CD4-positive, CD25-positive, alpha-beta regulatory T cell (primary cell): ENCODE results near the gene SLCO3A1. TPM values are rescaled to one million over a fixed set of nuclear protein-coding genes. Genes with fewer than 3 reads are reported as not detected.

Source experiments
- ATAC-seq, 2 donors: fragments of 150-1000 bp; cut with Tn5 transposase; one replicate each; pipeline ENCODE4 v1.10.0; 2021; ENCODE audit warnings: low read depth in 2 of 2, moderate number of reproducible peaks in 2 of 2, moderate library complexity in 1 of 2
- DNase-seq, 3 donors: peaks; one replicate each; pipeline versions ENCODE4 v3.0.0 to v3.0.0-alpha.2; 2012 to 2022; ENCODE audit warnings: mixed read lengths in 1 of 3
- H3K27ac ChIP-seq: one replicate; pipeline ENCODE4 v1.7.0; 2013; ENCODE audit warnings: mild to moderate bottlenecking, low read length; ENCODE audit not compliant: insufficient read depth, poor library complexity, severe bottlenecking
- H3K27me3 ChIP-seq: one replicate; pipeline ENCODE4 v1.7.0; 2013; ENCODE audit warnings: low read length; ENCODE audit not compliant: control insufficient read depth, insufficient read depth
- H3K36me3 ChIP-seq: one replicate; pipeline ENCODE4 v1.7.0; 2013; ENCODE audit warnings: mild to moderate bottlenecking, low read length, moderate library complexity; ENCODE audit not compliant: control insufficient read depth, insufficient read depth
- H3K4me1 ChIP-seq: 2 replicates; pipeline ENCODE4 v1.7.0; 2013; ENCODE audit warnings: mild to moderate bottlenecking, low read length; ENCODE audit not compliant: insufficient read depth, control insufficient read depth, poor library complexity, severe bottlenecking
- H3K4me3 ChIP-seq: one replicate; pipeline ENCODE4 v1.7.0; 2013; ENCODE audit warnings: low read depth, mild to moderate bottlenecking, low read length, moderate library complexity
- H3K9me3 ChIP-seq, 2 experiments: 1 replicate in 1 of 2; 2 replicates in 1 of 2; pipeline ENCODE4 v1.7.0; 2013; ENCODE audit warnings: low read length in 2 of 2, mild to moderate bottlenecking in 1 of 2, moderate library complexity in 1 of 2; ENCODE audit not compliant: control insufficient read depth in 2 of 2
- H3K27ac Mint-ChIP-seq, 3 donors: one replicate each; pipeline ENCODE4 v1.8.0; 2020 to 2022; ENCODE audit warnings: mild to moderate bottlenecking in 3 of 3, mixed read lengths in 3 of 3, moderate library complexity in 2 of 3
- H3K27me3 Mint-ChIP-seq: one replicate; pipeline ENCODE4 v1.8.0; 2022; ENCODE audit warnings: mild to moderate bottlenecking, mixed read lengths
- H3K36me3 Mint-ChIP-seq: one replicate; pipeline ENCODE4 v1.8.0; 2020; ENCODE audit warnings: mixed read lengths
- H3K4me1 Mint-ChIP-seq, 4 donors: one replicate each; pipeline ENCODE4 v1.8.0; 2020 to 2022; ENCODE audit warnings: mixed read lengths in 4 of 4, mild to moderate bottlenecking in 1 of 4
- H3K4me3 Mint-ChIP-seq, 4 donors: one replicate each; pipeline ENCODE4 v1.8.0; 2020 to 2022; ENCODE audit warnings: mild to moderate bottlenecking in 4 of 4, mixed read lengths in 4 of 4, moderate library complexity in 3 of 4
- H3K9me3 Mint-ChIP-seq, 7 donors: one replicate each; pipeline ENCODE4 v1.8.0; 2020 to 2022; ENCODE audit warnings: mixed read lengths in 7 of 7, mild to moderate bottlenecking in 3 of 7, moderate library complexity in 2 of 7
- polyA plus RNA-seq, 4 donors: library from polyadenylated mRNA; unstranded; fragments of 300-500 nt; fragmentation: Illumina TruSeq; gene quantifications; one replicate each; pipeline ENCODE4 v1.2.3, GENCODE V29; 2021
- total RNA-seq: library from RNA; stranded (reverse); gene quantifications from one replicate; pipeline ENCODE4 v1.2.3, GENCODE V29; 2022

The SLCO3A1 gene
- total and polyA plus RNA-seq, 5 donors from 2014 or later: 20.1 to 63.7 (median 38.1) TPM

GRCh38 chr15:92075764-92076163 is 222.3 kb downstream of the SLCO3A1 start:
- no peaks in the 10 kb centered on the region for H3K36me3 Mint-ChIP-seq
- DNase-seq (peak in 1 of 3 donors; percentile 20), ATAC-seq (no peak)
- H3K9me3 Mint-ChIP-seq: no peaks in the 10 kb centered on the region
- no peaks in the 10 kb centered on the region for H3K9me3 ChIP-seq
- no peaks in the 10 kb centered on the region for H3K27me3 Mint-ChIP-seq
- peak overlapping the region in 2 of 4 donors; percentile 31 to 38 for H3K4me3 Mint-ChIP-seq
- no peaks in the 10 kb centered on the region for H3K36me3 ChIP-seq
- no peak overlapping the region for H3K27ac ChIP-seq
- no peaks in the 10 kb centered on the region for H3K27me3 ChIP-seq
- H3K4me3 ChIP-seq: no peak overlapping the region
- H3K4me1 ChIP-seq: peaks cover 17% of the 10 kb centered on the region
- H3K27ac Mint-ChIP-seq: peak overlapping the region in 2 of 3 donors; percentile 70 to 72
- H3K4me1 Mint-ChIP-seq: peaks cover 3 to 53% (median 17%) of the 10 kb centered on the region in 4 donors

GRCh38 chr15:92076541-92076940 is 223.0 kb downstream of the SLCO3A1 start:
- H3K4me1 ChIP-seq: peaks cover 17% of the 10 kb centered on the region
- H3K4me3 Mint-ChIP-seq: no peak overlapping the region
- no peaks in the 10 kb centered on the region for H3K27me3 ChIP-seq
- H3K27ac ChIP-seq: no peak overlapping the region
- no peaks in the 10 kb centered on the region for H3K9me3 ChIP-seq
- H3K27me3 Mint-ChIP-seq: no peaks in the 10 kb centered on the region
- ATAC-seq (no peak), DNase-seq (no peak)
- H3K4me3 ChIP-seq: no peak overlapping the region
- no peak overlapping the region for H3K27ac Mint-ChIP-seq
- H3K4me1 Mint-ChIP-seq: peaks cover 0 to 49% (median 15%) of the 10 kb centered on the region in 4 donors
- no peaks in the 10 kb centered on the region for H3K36me3 Mint-ChIP-seq
- H3K36me3 ChIP-seq: no peaks in the 10 kb centered on the region
- no peaks in the 10 kb centered on the region for H3K9me3 Mint-ChIP-seq

- Histone ChIP-seq H3K27ac (no peak overlapping the region), H3K27me3 (no peaks in the 10 kb centered on the region), H3K9me3 (no peaks in the 10 kb centered on the region), H3K36me3 (no peaks in the 10 kb centered on the region), H3K4me3 (no peak overlapping the region), H3K4me1 (peaks cover 17% of the 10 kb centered on the region)
- peak overlapping the region in 1 of 4 donors; percentile 16 for H3K4me3 Mint-ChIP-seq
- peak; percentile 21 to 64 (median 48) for DNase-seq
- H3K27me3 Mint-ChIP-seq: no peaks in the 10 kb centered on the region
- peak; percentile 54 to 60 for ATAC-seq
- peaks cover 0 to 46% (median 15%) of the 10 kb centered on the region in 4 donors for H3K4me1 Mint-ChIP-seq
- no peaks in the 10 kb centered on the region for H3K9me3 Mint-ChIP-seq
- H3K36me3 Mint-ChIP-seq: no peaks in the 10 kb centered on the region
- H3K27ac Mint-ChIP-seq: no peak overlapping the region
Observed at GRCh38 chr15:92077353-92078085, 224.0 kb downstream of the SLCO3A1 start.

- Mint-ChIP-seq H3K27me3 (no peaks in the 10 kb centered on the region), H3K36me3 (no peaks in the 10 kb centered on the region), H3K27ac (no peak overlapping the region), H3K4me1 (peaks cover 0 to 40% (median 13%) of the 10 kb centered on the region in 4 donors), H3K4me3 (peak overlapping the region in 1 of 4 donors; percentile 2), H3K9me3 (no peaks in the 10 kb centered on the region)
- ATAC-seq (no peak), DNase-seq (no peak)
- Histone ChIP-seq H3K9me3 (no peaks in the 10 kb centered on the region), H3K4me1 (peaks cover 17% of the 10 kb centered on the region), H3K27me3 (no peaks in the 10 kb centered on the region), H3K27ac (no peak overlapping the region), H3K36me3 (no peaks in the 10 kb centered on the region), H3K4me3 (no peak overlapping the region)
Observed at GRCh38 chr15:92078270-92078669, 224.8 kb downstream of the SLCO3A1 start.

DNA sequence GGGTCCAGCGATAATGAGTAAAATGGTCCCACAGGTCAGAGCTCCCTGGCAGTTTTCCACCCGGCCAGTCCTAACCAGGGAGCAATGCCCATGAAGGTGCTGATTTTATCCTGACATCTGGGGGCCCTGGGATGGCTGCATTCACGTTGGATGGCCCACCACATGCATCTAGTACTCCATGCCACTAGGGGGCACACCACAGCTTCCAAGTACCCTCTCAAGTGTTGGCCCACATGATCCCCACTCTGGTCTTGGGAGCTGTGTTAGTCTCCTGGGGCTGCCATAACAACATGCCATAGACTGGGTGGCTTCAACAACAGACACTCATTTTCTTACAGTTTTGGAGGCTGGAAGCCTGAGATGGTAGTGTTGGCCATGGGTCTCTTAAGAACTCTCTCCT is 225.5 kb downstream of the SLCO3A1 start:
- Histone ChIP-seq H3K27ac (no peak overlapping the region), H3K4me3 (no peak overlapping the region), H3K9me3 (no peaks in the 10 kb centered on the region), H3K27me3 (no peaks in the 10 kb centered on the region), H3K36me3 (no peaks in the 10 kb centered on the region), H3K4me1 (peaks cover 17% of the 10 kb centered on the region)
- Mint-ChIP-seq H3K27ac (no peak overlapping the region), H3K4me3 (no peak overlapping the region), H3K4me1 (peaks cover 0 to 34% (median 13%) of the 10 kb centered on the region in 4 donors), H3K9me3 (no peaks in the 10 kb centered on the region), H3K36me3 (no peaks in the 10 kb centered on the region), H3K27me3 (no peaks in the 10 kb centered on the region)
- DNase-seq: peak in 1 of 3 donors; percentile 48
- no peak for ATAC-seq

DNA sequence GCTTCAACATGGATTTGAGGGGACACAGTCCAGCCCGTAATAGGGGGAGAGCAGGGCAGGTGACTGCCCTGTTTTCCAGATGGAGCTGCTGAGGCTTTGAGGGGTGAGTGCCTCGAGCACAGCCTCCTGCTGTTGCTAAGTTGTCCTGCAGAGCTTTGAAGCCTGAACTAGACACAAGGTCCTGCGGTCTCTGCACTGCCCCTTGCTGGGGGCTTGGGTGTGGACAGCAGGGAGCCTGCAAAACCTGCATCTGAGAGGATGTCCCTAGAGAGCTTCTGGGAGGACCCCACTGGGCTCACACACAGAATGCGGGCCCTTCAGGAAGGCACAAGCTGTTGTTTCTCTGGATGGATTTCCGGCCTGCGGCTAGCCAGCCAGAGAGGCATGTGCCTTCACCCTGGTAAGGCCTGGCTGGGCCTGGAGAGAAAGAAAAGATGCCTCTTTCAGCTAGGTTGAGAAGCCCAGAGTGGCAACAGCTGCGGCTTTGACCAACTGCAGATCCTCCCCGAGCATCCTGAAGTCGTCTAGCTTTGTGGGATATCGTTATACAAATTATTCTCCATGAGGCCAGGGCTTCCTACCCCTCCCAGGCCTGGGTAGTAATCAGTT is 226.2 kb downstream of the SLCO3A1 start:
- Mint-ChIP-seq H3K27me3 (no peaks in the 10 kb centered on the region), H3K9me3 (no peaks in the 10 kb centered on the region), H3K4me3 (no peak overlapping the region), H3K4me1 (peaks cover 0 to 27% (median 11%) of the 10 kb centered on the region in 4 donors), H3K36me3 (no peaks in the 10 kb centered on the region), H3K27ac (peak overlapping the region in 1 of 3 donors; percentile 63)
- no peaks in the 10 kb centered on the region for H3K36me3 ChIP-seq
- no peak for DNase-seq
- H3K27ac ChIP-seq: no peak overlapping the region
- ATAC-seq: no peak
- peaks cover 14% of the 10 kb centered on the region for H3K4me1 ChIP-seq
- no peaks in the 10 kb centered on the region for H3K9me3 ChIP-seq
- no peaks in the 10 kb centered on the region for H3K27me3 ChIP-seq
- H3K4me3 ChIP-seq: no peak overlapping the region

DNA sequence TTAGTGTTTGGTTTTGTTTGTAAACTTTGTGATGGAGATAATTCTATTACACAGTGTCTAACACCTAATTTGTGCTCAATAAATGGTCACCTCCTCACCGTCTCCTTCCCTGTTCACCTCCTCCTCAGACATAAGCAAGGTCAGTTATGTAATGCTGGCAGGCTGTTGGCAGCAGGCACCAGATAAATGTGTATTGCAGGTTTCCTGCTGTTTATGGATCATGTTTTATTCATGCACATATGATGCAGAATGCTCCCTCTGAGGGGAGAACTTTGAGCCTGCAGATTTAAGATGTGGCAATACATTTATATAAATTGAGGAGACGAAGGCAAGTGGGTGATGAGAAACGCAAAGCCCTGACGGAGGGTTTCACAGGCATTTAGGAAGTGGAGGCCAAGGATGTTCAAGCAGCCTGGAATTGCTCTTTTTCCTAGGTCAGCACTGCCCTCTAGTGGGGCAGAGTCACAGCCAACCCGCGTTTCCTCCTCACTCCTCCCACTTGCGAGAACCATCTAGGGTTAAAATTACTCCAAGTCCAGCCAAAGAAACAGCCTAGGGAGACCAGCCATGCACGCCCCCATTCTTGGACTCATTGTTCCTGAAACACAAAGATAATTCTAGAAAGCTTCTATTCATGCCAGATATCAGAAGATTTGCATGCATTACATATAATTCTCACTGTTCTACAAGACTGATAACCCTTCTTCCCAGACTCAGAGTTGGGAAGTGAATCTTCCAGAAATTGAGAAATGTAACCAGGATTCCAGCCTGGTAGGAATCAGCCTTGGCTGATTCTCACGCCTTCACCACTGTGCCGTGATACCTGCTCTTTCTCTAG is 228.7 kb downstream of the SLCO3A1 start:
- DNase-seq (peak in 2 of 3 donors; percentile 20 to 60), ATAC-seq (no peak)
- peaks cover 0 to 18% (median 8%) of the 10 kb centered on the region in 4 donors for H3K4me1 Mint-ChIP-seq
- peaks cover 0 to 2% (median 0%) of the 10 kb centered on the region in 7 donors for H3K9me3 Mint-ChIP-seq
- no peaks in the 10 kb centered on the region for H3K27me3 Mint-ChIP-seq
- H3K4me3 ChIP-seq: no peak overlapping the region
- H3K36me3 Mint-ChIP-seq: no peaks in the 10 kb centered on the region
- H3K4me3 Mint-ChIP-seq: no peak overlapping the region
- H3K27me3 ChIP-seq: no peaks in the 10 kb centered on the region
- no peaks in the 10 kb centered on the region for H3K36me3 ChIP-seq
- H3K27ac Mint-ChIP-seq: no peak overlapping the region
- H3K9me3 ChIP-seq: no peaks in the 10 kb centered on the region
- H3K4me1 ChIP-seq: no peaks in the 10 kb centered on the region
- H3K27ac ChIP-seq: no peak overlapping the region
